Spinal cord (tissue), 10 donors: ENCODE results near the gene VARS2. TPM values are rescaled to one million over a fixed set of nuclear protein-coding genes. Genes with fewer than 3 reads are reported as not detected.
"Not testable (repeated sequence)": the region's sequence is repeated elsewhere in the genome, so short reads cannot be mapped to it uniquely, and the experiment has no call there.

Experiments
- DNase-seq, 6 donors: peaks; one replicate each; pipeline versions ENCODE4 v3.0.0 to v3.0.0-alpha.2; 2013 to 2015; ENCODE audit warnings: low spot score in 6 of 6, low read depth in 4 of 6
- H3K27ac ChIP-seq: one replicate; pipeline ENCODE4 v1.5.1; 2013; ENCODE audit warnings: low read depth, low read length, control low read depth
- H3K27me3 ChIP-seq: one replicate; pipeline ENCODE4 v1.6.1; 2013; ENCODE audit warnings: low read length; ENCODE audit not compliant: control insufficient read depth, insufficient read depth
- H3K36me3 ChIP-seq: one replicate; pipeline ENCODE4 v1.6.1; 2013; ENCODE audit warnings: low read length; ENCODE audit not compliant: control insufficient read depth, insufficient read depth
- H3K4me1 ChIP-seq: one replicate; pipeline ENCODE4 v1.6.1; 2013; ENCODE audit warnings: low read length; ENCODE audit not compliant: control insufficient read depth, insufficient read depth
- H3K4me3 ChIP-seq: one replicate; pipeline ENCODE4 v1.5.1; 2013; ENCODE audit warnings: low read depth, low read length, control low read depth
- H3K9me3 ChIP-seq: one replicate; pipeline ENCODE4 v1.6.1; 2013; ENCODE audit warnings: low read length; ENCODE audit not compliant: control insufficient read depth, insufficient read depth
- WGBS: methylation state at CpG from one replicate; pipeline ENCODE4 v1.1.5; 2013; ENCODE audit warnings: missing lambda C conversion rate; ENCODE audit not compliant: insufficient coverage; 5-methylcytosine and 5-hydroxymethylcytosine counted together
- polyA plus RNA-seq, 2 donors: library from polyadenylated mRNA; unstranded; fragments of 120-200 nt; gene quantifications; one replicate each; pipeline ENCODE4 v1.2.1, GENCODE V29; 2013; ENCODE audit not compliant: insufficient read length in 2 of 2
- total RNA-seq, 2 donors: library from RNA; depleted of rRNA in 1 of 2; stranded (reverse); fragments of 120-200 nt in 1 of 2; fragments of >200 nt in 1 of 2; gene quantifications; one replicate each; pipeline versions ENCODE4 v1.2.3 to v1.2.4, GENCODE V29; 2013 to 2014
- donor health status: healthy.

Gene VARS2
- total and polyA plus RNA-seq, 4 donors, result 20.3 to 117 (median 70.8) TPM

DNA sequence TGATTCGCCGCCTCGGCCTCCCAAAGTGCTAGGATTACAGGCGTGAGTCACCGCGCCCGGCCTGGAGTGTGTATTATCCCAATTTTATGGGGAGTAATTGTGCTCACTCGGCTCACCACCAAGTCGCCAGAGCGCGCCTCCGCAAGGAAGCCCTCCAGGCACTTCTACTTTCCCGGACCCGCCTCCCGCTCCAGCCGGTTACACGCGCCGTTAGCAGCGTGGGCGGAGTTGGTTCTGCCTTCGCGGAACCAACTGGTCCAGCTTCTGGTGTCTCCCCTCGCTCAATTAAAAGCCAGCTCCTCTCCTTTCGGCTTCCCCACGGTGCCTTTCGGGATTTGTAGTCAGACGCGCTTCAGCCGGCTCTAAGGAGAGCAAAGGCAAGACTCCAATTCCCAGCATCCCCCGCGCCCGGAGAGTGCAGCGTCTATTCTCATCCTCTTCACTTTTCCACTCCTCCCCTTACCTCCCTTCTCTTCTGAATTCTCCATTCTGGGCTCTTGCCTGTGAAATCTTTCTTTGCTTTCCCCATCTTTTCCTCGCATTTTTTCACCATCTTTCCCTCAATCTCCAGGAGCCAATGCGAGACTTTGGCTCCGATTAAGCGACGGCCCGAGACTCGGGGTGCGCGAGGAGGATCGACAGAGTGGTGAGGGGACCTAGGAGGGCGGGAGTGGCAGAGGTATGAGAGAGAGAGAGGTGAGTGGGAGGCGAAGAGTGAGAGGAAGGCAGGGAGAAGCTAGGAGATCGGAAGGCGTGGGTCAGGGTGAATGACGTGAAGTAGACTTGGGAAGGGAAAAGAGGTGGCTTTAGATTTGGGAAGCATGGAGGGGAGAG is 6.1 kb upstream of the VARS2 start, which contains the start of gene GTF2H4:
Gene GTF2H4, plus strand, starts transcription at position 450 of the 834 bp plus-strand sequence.
- Histone ChIP-seq H3K27me3 (no peaks in the 10 kb centered on the region), H3K4me1 (peaks cover 12% of the 10 kb centered on the region), H3K4me3 (peak within 1 kb of the TSS; percentile 82), H3K27ac (peak within 1 kb of the TSS; percentile 31), H3K36me3 (peaks cover 30% of the 10 kb centered on the region), H3K9me3 (no peaks in the 10 kb centered on the region)
- WGBS, result under 1% methylated on average over 48 of the region's 49 CpGs
- peak; percentile 91 to 100 (median 98) for DNase-seq

DNA sequence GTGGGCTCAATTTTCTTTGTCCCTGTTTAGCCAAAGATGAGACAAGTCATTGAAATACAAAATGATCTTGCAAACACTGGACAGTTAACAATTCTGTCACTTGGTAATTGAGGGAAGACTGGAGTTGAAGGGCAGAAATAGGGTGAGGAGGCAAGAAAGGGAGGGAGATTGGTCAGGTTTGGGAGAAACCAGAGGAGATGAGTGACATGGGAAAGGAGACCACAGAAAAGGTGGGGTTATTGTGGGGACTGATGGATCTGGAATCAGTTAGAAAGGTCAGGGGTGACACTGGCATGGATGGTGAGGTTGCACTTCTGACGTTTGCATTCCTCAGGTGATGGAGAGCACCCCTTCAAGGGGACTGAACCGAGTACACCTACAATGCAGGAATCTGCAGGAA is 5.3 kb upstream of the VARS2 start:
- Histone ChIP-seq H3K4me3 (peak overlapping the region; percentile 82), H3K27ac (no peak overlapping the region), H3K4me1 (peaks cover 15% of the 10 kb centered on the region), H3K27me3 (no peaks in the 10 kb centered on the region), H3K9me3 (no peaks in the 10 kb centered on the region), H3K36me3 (peaks cover 36% of the 10 kb centered on the region)
- 5% methylated on average over 2 of the region's 2 CpGs for WGBS
- DNase-seq, result no peak

DNA sequence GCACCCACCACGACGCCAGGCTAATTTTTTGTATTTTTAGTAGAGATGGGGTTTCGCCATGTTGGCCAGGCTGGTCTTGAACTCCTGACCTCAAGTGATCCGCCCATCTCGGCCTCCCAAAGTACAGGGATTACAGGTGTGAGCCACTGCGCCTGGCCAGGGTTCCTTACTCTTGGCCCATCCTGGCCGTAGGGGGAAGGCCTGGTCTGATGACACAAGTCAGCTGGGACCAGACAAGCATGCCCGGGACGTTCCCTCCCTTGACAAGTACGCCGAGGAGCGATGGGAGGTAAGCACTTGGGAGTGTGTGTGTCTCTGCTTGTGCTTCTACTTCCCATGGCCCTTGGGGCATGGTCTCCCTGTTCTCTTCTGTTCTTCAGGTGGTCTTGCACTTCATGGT is 3.6 kb upstream of the VARS2 start:
- 98% methylated on average over 9 of the region's 12 CpGs for WGBS
- Histone ChIP-seq H3K36me3 (peaks cover 36% of the 10 kb centered on the region), H3K4me1 (peaks cover 30% of the 10 kb centered on the region)
- H3K4me3 ChIP-seq, DNase-seq, H3K27ac ChIP-seq, H3K9me3 ChIP-seq, H3K27me3 ChIP-seq: not testable (repeated sequence)

DNA sequence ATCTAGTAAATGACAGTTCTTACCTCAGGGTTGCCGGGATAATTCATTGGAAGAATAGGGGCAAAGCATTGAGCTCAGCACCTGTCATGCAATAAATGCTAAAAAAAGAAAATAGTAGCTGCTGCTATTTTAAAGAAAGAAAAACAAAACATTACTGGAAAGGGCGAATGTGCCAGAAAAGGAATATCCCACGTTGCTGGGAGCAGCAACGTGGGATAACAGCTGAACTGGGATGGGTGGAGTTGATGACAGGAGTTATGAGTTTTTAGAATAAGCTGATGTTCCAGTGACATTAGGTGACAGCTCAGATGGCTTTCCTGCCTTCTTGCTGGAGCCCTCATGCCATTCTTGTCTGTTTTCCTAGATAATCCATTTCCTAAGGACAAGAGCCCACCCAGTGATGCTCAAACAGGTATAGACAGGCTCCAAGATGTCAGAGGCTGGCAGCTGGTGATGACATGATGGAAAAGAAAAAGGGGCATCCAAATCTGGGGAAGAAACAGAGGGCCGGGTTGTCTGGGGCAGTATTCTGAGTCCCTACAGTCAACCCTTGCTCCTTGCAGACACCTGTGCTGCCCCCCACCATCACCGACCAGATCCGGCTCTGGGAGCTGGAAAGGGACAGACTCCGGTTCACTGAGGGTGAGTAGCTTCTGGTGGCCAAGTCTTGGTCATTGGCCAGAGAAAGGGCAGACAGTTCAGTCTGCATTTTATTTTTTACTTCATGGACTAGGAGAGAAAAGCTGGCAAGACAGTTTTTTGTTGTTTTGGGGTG is 1.1 kb upstream of the VARS2 start:
- Histone ChIP-seq H3K9me3 (no peaks in the 10 kb centered on the region), H3K4me1 (peaks cover 46% of the 10 kb centered on the region), H3K36me3 (peaks cover 53% of the 10 kb centered on the region), H3K27ac (no peak overlapping the region), H3K27me3 (no peaks in the 10 kb centered on the region), H3K4me3 (no peak overlapping the region)
- 92% methylated on average over 7 of the region's 8 CpGs for WGBS
- no peak for DNase-seq

DNA sequence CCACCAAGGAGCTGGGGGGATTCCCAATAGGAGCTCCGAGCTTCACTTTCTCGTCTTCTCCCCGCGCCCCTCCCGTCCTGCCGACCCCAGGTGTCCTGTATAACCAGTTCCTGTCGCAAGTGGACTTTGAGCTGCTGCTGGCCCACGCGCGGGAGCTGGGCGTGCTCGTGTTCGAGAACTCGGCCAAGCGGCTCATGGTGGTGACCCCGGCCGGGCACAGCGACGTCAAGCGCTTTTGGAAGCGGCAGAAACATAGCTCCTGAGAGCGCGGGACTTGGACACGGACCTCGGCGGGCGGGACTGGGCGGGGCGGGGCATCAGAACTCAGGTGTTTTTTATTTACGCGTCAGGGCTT is 340 bp upstream of the VARS2 start:
- peak overlapping the region; percentile 65 for H3K27ac ChIP-seq
- no peaks in the 10 kb centered on the region for H3K9me3 ChIP-seq
- H3K4me1 ChIP-seq, result peaks cover 46% of the 10 kb centered on the region
- 4% methylated on average over 31 of the region's 31 CpGs for WGBS
- peak overlapping the region; percentile 52 for H3K4me3 ChIP-seq
- peaks cover 58% of the 10 kb centered on the region for H3K36me3 ChIP-seq
- no peaks in the 10 kb centered on the region for H3K27me3 ChIP-seq
- no peak for DNase-seq

DNA sequence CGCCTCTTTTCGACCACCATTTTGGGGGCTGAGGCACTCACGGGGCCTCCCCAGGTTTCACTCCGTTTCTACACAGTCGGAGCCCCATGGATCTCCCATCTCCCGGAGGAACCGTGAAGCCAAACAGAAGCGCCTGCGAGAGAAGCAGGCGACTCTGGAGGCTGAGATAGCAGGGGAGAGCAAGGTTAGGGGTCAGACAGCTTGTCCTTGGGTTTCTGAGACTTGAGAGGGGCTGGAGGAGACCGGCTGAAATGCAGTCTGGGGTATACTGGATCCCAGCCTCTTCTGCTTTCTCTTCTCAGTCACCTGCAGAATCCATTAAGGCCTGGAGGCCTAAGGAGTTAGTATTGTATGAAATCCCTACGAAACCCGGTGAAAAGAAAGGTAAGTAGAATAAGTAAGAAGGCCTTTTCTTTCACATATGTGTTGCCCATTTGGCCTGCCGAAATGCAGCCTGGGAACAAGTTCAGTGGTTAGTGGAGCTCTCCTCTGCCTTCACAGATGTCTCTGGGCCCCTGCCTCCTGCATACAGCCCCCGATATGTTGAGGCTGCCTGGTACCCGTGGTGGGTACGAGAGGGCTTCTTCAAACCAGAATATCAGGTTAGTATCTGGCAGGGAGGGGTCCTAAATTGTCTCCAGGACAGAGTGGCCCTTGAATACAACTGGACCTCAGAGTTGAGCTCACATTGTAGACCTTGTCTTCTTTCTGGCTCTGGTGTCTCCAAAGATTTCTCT is 984 bp downstream of the VARS2 start:
- H3K27ac ChIP-seq, result peak overlapping the region; percentile 86
- H3K27me3 ChIP-seq, result no peaks in the 10 kb centered on the region
- peak overlapping the region; percentile 52 for H3K4me3 ChIP-seq
- H3K4me1 ChIP-seq, result peaks cover 43% of the 10 kb centered on the region
- no peaks in the 10 kb centered on the region for H3K9me3 ChIP-seq
- peaks cover 67% of the 10 kb centered on the region for H3K36me3 ChIP-seq
- WGBS, result 29% methylated on average over 8 of the region's 17 CpGs
- DNase-seq, result no peak

DNA sequence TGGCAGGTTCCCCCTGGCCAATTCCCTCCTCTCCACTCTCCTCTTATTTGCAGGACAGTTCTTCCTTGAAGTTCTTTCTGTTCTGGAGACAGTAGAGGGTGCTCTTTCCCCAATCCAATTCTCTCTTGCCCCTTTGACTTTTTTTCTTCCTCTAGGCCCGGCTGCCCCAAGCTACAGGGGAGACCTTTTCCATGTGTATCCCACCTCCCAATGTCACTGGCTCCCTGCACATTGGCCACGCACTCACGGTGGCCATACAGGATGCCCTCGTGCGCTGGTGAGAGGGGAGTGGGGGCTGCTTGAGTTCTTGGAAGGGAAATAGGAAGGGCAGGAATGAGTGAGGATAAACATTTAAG is 1.5 kb downstream of the VARS2 start:
- WGBS, result 12% methylated on average over 4 of the region's 5 CpGs
- DNase-seq, result peak; percentile 59 to 90 (median 72)
- Histone ChIP-seq H3K27me3 (no peaks in the 10 kb centered on the region), H3K36me3 (peaks cover 67% of the 10 kb centered on the region), H3K4me3 (no peak overlapping the region), H3K27ac (peak overlapping the region; percentile 86), H3K4me1 (peaks cover 43% of the 10 kb centered on the region), H3K9me3 (no peaks in the 10 kb centered on the region)

DNA sequence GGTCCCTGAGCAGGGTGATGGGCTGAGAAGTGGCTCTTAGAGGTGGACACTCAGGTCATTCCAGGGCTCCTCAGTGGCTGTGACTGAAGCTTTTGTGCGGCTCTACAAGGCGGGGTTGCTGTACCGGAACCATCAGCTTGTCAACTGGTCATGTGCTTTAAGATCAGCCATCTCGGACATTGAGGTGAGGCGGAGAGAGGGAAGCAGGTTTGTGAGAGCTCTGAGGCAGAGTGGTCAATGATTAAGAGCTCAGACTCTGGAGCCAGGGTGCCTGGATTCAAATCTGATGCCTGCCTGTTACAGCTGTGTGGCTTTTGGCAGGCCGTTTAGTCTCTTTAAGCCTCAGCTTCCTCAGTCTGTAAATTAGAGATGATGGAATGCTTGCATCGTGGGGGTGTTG is 3.0 kb downstream of the VARS2 start:
- no peak for DNase-seq
- Histone ChIP-seq H3K4me3 (no peak overlapping the region), H3K27ac (no peak overlapping the region), H3K27me3 (no peaks in the 10 kb centered on the region), H3K36me3 (peaks cover 68% of the 10 kb centered on the region), H3K4me1 (peaks cover 43% of the 10 kb centered on the region), H3K9me3 (no peaks in the 10 kb centered on the region)
- WGBS, result 81% methylated on average over 7 of the region's 7 CpGs

DNA sequence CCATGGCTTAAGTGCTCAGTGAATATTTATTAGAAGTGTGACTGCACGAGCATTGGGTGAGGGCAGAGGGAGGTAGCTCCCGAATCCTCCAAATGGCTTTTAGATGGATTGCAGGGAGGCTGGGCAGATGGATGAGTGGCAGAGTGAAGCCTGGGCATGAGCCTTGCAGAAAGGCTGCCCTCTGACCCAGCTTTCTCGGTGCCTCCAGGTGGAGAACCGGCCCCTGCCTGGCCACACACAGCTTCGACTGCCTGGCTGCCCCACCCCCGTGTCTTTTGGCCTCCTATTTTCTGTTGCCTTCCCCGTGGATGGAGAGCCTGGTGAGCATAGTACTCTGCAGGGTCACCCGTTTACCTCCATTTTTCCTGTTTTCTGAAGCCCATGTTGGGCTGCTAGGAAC is 3.4 kb downstream of the VARS2 start:
- H3K4me1 ChIP-seq, result peaks cover 43% of the 10 kb centered on the region
- no peak overlapping the region for H3K4me3 ChIP-seq
- no peak overlapping the region for H3K27ac ChIP-seq
- no peaks in the 10 kb centered on the region for H3K27me3 ChIP-seq
- 82% methylated on average over 8 of the region's 8 CpGs for WGBS
- peaks cover 68% of the 10 kb centered on the region for H3K36me3 ChIP-seq
- H3K9me3 ChIP-seq, result no peaks in the 10 kb centered on the region
- no peak for DNase-seq
